ENCODE measurements around the gene HYKK. TPM values are rescaled to one million over a fixed set of nuclear protein-coding genes. Genes with fewer than 3 reads are reported as not detected.

HYKK gene, protein sequence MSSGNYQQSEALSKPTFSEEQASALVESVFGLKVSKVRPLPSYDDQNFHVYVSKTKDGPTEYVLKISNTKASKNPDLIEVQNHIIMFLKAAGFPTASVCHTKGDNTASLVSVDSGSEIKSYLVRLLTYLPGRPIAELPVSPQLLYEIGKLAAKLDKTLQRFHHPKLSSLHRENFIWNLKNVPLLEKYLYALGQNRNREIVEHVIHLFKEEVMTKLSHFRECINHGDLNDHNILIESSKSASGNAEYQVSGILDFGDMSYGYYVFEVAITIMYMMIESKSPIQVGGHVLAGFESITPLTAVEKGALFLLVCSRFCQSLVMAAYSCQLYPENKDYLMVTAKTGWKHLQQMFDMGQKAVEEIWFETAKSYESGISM
- total RNA-seq: 2.2 TPM in 2 replicates

DNA sequence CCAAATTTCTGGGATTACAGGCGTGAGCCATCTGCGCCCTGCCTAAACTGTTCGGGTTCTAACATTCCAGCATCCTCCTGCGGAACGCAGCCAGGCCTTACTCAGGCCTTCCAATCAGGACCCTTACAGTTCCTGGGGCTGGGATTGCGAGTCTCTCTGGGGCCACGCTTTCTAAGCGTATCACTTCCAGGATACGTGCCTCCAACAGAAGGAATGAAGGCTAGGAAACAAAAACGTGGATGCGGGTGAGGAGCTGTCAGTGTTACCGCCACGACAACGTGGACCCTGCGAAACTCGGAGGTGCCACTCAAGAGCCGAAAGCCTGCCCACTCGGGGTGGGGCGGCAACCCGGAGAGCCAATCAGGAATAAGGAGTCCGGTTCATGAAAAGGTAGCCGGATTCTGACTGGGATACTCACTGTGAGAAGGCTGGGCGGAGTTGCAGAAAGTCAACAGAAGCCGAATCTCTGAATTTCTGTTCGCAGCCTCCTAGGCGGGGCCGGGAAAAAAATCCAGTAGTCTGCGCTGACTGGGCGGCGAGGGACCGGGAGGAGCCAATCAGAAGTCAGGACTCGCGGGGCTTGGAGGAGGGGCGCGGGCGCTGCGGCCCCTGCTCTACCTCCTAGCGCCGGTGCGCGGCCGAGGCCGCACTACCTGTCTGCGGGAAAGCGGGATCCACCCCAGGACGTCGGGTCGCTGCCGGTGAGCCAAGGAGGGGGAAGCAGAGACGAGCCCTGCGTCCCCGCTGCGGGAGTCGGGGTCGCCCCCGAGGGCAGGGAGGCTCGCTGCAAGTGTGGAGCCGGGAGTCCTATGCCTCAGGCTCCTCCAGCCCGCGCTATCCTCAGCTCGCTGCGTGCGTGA is at the start of gene HYKK:
HYKK (plus strand) TSS at position 607 of the 860 bp plus-strand sequence. CDS start 5,512 bp downstream, outside the sequence.

DNA sequence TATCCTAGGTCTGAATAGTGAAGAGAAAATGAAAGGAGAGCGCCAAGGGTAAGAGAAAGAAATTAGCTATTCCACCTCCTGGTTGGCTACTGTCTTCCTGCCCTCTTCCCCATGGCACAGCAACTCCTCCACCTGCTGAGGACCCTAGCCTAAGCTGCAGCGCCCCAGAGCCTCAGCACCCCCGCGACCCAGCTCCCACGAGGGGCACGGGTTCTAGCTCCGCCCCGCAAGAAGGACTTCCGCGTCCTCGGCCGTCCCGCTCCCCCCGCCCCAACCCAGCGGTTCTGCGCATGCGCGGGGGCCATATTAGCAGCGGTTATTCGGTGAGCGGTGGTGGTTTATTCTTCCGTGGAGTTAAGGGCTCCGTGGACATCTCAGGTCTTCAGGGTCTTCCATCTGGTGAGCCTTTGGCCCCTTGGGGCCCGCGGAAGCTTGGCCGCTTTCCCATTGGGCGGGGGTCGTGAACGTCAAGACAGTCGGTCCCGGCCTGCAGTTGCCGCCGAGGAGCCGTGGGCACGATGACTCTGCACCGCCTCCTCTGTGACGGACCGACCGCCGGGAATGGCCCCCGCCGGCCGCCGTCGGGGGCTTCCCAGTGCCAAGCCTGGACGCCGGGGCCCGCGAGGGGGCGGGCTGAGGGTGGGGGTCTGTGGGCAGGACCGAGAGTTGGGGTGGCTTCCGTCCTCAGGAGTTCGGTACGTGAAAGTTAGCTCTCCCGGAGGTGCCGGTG is 32.9 kb downstream of the HYKK start, which contains the start of gene PSMA4:
PSMA4 (plus strand) TSS at position 304 of the 730 bp plus-strand sequence. CDS start 1,484 bp downstream, outside the sequence.

DNA sequence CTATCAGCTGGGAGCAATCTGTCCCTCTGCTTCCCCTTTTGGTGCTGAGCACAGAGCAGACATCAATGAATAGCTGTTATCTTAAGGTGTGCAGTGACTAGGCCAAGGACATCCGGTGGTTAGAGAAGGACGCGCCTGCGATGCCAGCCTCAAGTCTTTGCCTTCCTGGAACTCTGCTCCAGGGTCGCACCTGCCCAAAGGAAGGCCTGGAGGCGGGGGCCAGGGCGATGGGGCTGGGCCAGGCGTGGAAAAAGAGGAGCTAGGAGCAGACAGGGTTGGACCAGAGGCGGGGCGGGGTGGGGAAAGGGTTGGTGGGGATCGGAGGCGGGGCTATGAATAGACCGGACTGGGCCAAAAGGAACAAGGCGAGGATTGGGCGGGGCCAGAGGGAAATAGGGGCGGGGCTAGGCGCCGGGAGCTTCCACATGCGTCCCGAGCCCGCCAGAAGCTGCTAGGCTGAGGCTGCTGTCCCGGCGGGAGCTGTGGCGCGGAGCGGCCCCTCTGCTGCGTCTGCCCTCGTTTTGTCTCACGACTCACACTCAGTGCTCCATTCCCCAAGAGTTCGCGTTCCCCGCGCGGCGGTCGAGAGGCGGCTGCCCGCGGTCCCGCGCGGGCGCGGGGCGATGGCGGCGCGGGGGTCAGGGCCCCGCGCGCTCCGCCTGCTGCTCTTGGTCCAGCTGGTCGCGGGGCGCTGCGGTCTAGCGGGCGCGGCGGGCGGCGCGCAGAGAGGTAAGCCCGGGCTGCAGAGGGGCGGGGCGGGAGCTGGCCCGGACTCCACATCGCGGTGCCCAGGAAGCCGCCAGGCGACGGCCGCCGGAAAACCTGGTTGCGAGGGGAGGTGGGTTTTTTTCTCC is 57.9 kb downstream of the HYKK start, which contains the start of gene CHRNA5:
CHRNA5 (plus strand) TSS at position 424 of the 854 bp plus-strand sequence; CDS start at position 624, 200 bp downstream.

Other genes with a start within 250 kb of the HYKK start
- gene DNAJA4, start 243.0 kb upstream of the HYKK start, total RNA-seq: 2.1 and 3.0 TPM in 2 replicates
- 83.4 and 96.8 TPM in 2 replicates for gene SKIC8, start 208.0 kb upstream of the HYKK start, total RNA-seq
- not detected in 2 replicates for gene CRABP1, start 167.2 kb upstream of the HYKK start, total RNA-seq
- 14.3 and 17.2 TPM in 2 replicates for gene IREB2, start 69.4 kb upstream of the HYKK start, total RNA-seq
- gene PSMA4, start 32.9 kb downstream of the HYKK start, total RNA-seq: 136 and 137 TPM in 2 replicates
- 0.13 and 0.31 TPM in 2 replicates for gene CHRNA5, start 57.9 kb downstream of the HYKK start, total RNA-seq
- gene CHRNA3, start 113.4 kb downstream of the HYKK start, total RNA-seq: 0.13 TPM in 1 of 2 replicates, not detected in the other
- not detected in 2 replicates for gene CHRNB4, start 133.6 kb downstream of the HYKK start, total RNA-seq